NT2/D1 (cell line): Measurements from ENCODE around the gene CD83.

Source experiments
- DNase-seq: peaks from one replicate; pipeline ENCODE4 v3.0.0-alpha.2; 2011; ENCODE audit warnings: low read depth, low spot score
- H3K27me3 ChIP-seq: 2 replicates; pipeline ENCODE4 v1.6.0; 2011; ENCODE audit warnings: mild to moderate bottlenecking; ENCODE audit not compliant: insufficient read length, insufficient read depth
- H3K36me3 ChIP-seq: 2 replicates; pipeline ENCODE4 v1.6.1; 2011; ENCODE audit warnings: mild to moderate bottlenecking, low read length, mixed read lengths; ENCODE audit not compliant: insufficient read depth, insufficient read length
- H3K4me1 ChIP-seq: 2 replicates; pipeline ENCODE4 v1.5.1; 2011; ENCODE audit not compliant: insufficient read depth, insufficient read length
- H3K4me3 ChIP-seq: 2 replicates; pipeline ENCODE4 v1.5.1; 2011; ENCODE audit warnings: low read depth; ENCODE audit not compliant: insufficient read length
- H3K9ac ChIP-seq: 2 replicates; pipeline ENCODE4 v1.6.0; 2011; ENCODE audit warnings: low read depth; ENCODE audit not compliant: insufficient read length
- H3K9me3 ChIP-seq: 2 replicates; pipeline ENCODE4 v1.5.1; 2011; ENCODE audit warnings: mild to moderate bottlenecking, low read length; ENCODE audit not compliant: insufficient read depth
- SUZ12 ChIP-seq: IDR thresholded peaks from 2 replicates; pipeline ENCODE4 v1.6.1; 2011; ENCODE audit not compliant: insufficient read length, insufficient read depth; ENCODE audit errors: extremely low read depth
- YY1 ChIP-seq: IDR thresholded peaks from 2 replicates; pipeline ENCODE4 v1.6.1; 2011; ENCODE audit not compliant: insufficient read length, insufficient read depth
- ZNF274 ChIP-seq: IDR thresholded peaks from 2 replicates; pipeline ENCODE4 v1.6.1; 2011; ENCODE audit warnings: mild to moderate bottlenecking, low read depth, low read length

CD83 gene

DNA sequence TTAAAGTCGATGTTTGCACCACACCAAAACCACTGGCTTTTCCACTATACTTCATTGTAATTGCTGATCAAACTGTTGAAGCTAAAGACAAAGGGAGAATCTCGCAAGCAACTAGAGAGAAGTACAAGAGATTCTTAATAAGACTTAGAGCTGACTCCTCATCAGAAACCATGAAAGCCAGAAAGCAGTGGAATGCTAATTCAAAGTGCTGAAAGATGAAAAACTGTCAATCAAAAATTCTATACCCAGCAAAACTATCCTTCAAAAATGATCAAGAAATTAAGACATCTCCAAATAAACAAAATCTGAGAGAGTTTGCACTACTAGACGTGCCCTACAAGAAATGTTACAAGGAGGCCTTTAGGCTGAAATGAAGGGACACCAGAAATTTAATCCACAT is 52.6 kb downstream of the CD83 start:
- no peak for TF ChIP-seq SUZ12
- TF ChIP-seq ZNF274 = no peak
- no peak for TF ChIP-seq YY1
- no peaks in the 10 kb centered on the region for H3K27me3 ChIP-seq
- H3K4me3 ChIP-seq = no peak overlapping the region

DNA sequence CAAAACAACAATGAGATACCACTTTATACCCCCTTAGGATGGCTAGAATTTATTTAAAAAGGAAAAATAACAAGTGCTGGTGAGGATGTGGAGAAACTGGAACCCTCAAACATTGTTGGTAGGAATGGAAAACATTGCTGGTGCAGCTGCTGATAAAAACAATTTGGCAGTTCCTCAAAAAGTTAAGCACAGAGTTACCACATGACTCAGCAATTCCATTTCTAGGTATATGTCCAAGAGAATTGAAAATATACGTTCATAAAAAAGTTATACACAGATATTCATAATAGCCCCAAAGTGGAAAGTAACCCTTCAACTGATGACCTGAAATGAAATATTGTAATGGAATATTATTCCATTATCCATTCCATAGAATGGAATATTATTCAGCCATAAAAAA is 55.0 kb downstream of the CD83 start:
- TF ChIP-seq SUZ12 (no peak), ZNF274 (no peak), YY1 (no peak)
- Histone ChIP-seq H3K27me3 (no peaks in the 10 kb centered on the region), H3K4me3 (no peak overlapping the region), H3K9me3 (peaks cover 19% of the 10 kb centered on the region; the same call in 1 of the 2 replicates), H3K36me3 (no peaks in the 10 kb centered on the region), H3K4me1 (no peaks in the 10 kb centered on the region), H3K9ac (no peak overlapping the region)
- DNase-seq = no peak

More for the DNA sequence above, 52.6 kb downstream of the CD83 start:
- Histone ChIP-seq H3K36me3 (no peaks in the 10 kb centered on the region), H3K9ac (no peak overlapping the region), H3K9me3 (peaks cover 19% of the 10 kb centered on the region; the same call in 1 of the 2 replicates), H3K4me1 (no peaks in the 10 kb centered on the region)
- DNase-seq = no peak

DNA sequence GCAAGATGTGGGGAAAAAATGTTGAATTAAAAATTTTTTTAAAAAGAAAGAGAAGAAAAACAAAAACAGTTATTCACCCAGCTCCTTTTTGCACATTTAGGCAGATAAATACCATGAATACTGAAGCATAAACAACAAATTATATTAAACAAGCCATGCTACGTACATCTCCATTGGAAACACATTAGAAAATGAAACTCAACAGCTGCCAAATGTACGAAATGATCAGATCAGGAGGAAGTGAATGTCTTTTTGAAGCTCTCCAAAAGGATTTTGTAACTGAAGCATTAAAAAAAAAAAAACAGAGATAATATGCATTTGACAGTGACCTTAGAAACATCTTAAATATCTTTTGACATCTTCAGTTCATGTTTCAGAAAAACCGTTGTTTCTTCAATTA is 56.7 kb downstream of the CD83 start:
- no peak for TF ChIP-seq SUZ12
- no peak for TF ChIP-seq ZNF274
- no peak for TF ChIP-seq YY1
- Histone ChIP-seq H3K9me3 (peaks cover 17% of the 10 kb centered on the region; the same call in 1 of the 2 replicates), H3K9ac (no peak overlapping the region), H3K36me3 (no peaks in the 10 kb centered on the region), H3K27me3 (no peaks in the 10 kb centered on the region), H3K4me1 (no peaks in the 10 kb centered on the region), H3K4me3 (no peak overlapping the region)
- DNase-seq = no peak

DNA sequence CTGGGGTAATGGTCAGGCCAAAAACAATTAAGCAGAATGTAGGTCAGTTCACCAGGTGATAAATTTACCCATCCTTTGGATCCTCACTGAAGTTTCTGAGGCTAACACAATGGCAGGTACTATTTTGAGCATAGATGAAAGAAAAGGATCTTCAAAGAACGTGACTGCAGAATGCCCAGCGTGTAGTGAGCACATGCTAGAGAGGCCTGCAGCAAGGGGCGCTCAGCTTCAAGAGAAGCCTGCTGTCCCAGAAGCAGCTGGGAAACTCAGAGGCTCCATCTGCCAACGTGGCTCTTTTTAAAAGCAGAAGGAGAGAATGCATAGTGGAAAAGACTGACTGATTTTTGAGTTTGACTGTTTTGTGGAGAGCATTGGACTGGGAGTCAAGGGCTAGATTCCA is 57.4 kb downstream of the CD83 start:
- no peaks in the 10 kb centered on the region for H3K36me3 ChIP-seq
- H3K27me3 ChIP-seq = no peaks in the 10 kb centered on the region
- TF ChIP-seq ZNF274 (no peak), SUZ12 (no peak)
- no peaks in the 10 kb centered on the region for H3K4me1 ChIP-seq
- DNase-seq = no peak
- H3K9me3 ChIP-seq = peaks cover 10% of the 10 kb centered on the region; the same call in 1 of the 2 replicates
- H3K4me3 ChIP-seq = no peak overlapping the region
- no peak overlapping the region for H3K9ac ChIP-seq

DNA sequence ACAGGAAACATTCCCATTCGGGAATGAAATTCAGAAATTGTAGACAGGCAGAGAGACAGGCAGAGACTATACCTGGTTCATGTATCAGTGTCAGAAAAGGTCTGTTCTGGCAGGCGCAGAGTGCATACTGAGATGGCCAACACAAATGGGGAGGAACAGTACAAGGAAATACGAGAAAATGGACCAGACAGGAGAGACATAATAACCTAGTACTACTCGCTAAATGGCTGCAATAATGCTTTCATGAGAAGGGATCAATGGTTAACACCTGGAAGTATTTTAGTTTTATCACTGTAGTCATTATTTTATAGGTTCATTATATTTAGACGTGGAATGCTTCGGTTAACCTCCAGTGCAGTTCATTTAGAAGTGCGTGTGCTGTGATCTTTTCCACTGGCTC is 58.9 kb downstream of the CD83 start:
- TF ChIP-seq ZNF274 = no peak
- no peak for TF ChIP-seq YY1
- no peak for TF ChIP-seq SUZ12
- Histone ChIP-seq H3K27me3 (no peaks in the 10 kb centered on the region), H3K4me1 (no peaks in the 10 kb centered on the region), H3K9ac (no peak overlapping the region), H3K36me3 (no peaks in the 10 kb centered on the region), H3K9me3 (no peaks in the 10 kb centered on the region), H3K4me3 (no peak overlapping the region)
- DNase-seq = no peak

DNA sequence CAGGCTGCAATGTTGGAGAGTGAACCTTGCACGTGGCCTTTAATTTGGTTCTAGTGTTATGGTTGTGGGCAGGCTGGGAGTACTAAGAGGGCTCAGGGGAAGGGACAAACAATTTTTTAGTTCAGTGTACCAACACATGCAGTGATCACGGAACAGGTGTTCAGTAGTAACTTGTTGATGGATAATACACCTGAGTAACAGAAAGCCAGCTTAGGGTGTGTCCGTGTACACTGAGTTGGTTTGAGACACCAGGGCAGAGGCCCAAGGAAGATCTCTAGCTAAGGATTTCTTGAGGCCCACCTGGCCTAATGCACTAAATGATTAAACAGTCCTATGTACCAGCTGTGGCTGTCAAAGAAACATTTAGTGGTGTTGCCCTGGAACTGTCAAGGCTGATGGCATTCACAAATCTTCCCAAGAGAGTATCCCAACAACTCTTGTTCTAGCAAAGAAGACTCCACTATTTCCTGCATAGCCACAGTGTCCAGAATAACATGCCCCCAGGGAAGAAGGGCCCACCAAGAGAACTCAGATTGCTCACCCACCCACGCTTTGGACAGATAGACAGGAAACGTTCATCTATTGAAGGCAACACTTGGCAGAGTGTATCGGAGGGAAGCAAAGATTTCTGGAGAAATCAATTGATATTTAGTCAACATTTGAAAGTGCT is 60.0 kb downstream of the CD83 start:
- Histone ChIP-seq H3K4me3 (no peak overlapping the region), H3K9me3 (no peaks in the 10 kb centered on the region), H3K9ac (no peak overlapping the region), H3K27me3 (no peaks in the 10 kb centered on the region), H3K4me1 (no peaks in the 10 kb centered on the region), H3K36me3 (no peaks in the 10 kb centered on the region)
- DNase-seq = no peak
- TF ChIP-seq ZNF274 (no peak), SUZ12 (no peak), YY1 (no peak)

DNA sequence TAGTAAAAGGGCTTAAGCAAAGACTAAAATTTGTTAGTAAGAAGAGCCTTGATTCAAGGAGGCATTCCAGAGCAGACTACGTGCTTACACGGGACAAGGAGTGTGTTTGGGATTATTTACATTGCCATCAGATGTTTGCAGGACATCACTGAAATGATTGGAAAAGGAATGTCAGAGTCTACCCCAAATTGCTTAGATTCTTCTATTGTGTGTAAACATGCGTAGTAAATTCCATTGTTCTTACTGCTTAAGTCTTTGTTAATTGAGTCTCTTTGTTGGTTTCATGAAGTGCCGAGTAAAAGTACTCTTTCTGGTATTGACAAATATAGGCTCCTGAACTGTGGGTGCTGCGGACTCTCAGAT is 60.5 kb downstream of the CD83 start:
- Histone ChIP-seq H3K27me3 (no peaks in the 10 kb centered on the region), H3K4me1 (no peaks in the 10 kb centered on the region), H3K9me3 (no peaks in the 10 kb centered on the region), H3K4me3 (no peak overlapping the region), H3K9ac (no peak overlapping the region), H3K36me3 (no peaks in the 10 kb centered on the region)
- DNase-seq = no peak
- TF ChIP-seq YY1 (no peak), ZNF274 (no peak), SUZ12 (no peak)
